ENCODE data around the gene GPATCH1. TPM values are rescaled to one million over a fixed set of nuclear protein-coding genes. Genes with fewer than 3 reads are reported as not detected.

The GPATCH1 gene
- total RNA-seq, 8 experiments from 2014 or later: 5.9 to 11.1 (median 9.2) TPM

GRCh38 chr19:33048806-33049676, 31.9 kb upstream of the GPATCH1 start:
- in situ Hi-C loops (cut with MboI; ENCODE audit: low pct_unique_long_range_greater_than_20kb in 2 of 9, low sequenced_read_pairs in 9 of 9, unreplicated experiment in 9 of 9): no loop called here
- Histone ChIP-seq H3K4me3 (no peak overlapping the region), H3K27ac (no peak overlapping the region), H3K4me1 (replicated peaks in 1 of 2) (no peaks in the 10 kb centered on the region)
- 45 to 96% (median 88%) methylated on average over 1 to 10 of the region's 15 CpGs; no CpG with 5 or more reads in 1 of the 10 experiments for WGBS, 10 experiments
- ATAC-seq (replicated peaks in 6 of 8): no peak

- in situ Hi-C loops (cut with MboI; ENCODE audit: low pct_unique_long_range_greater_than_20kb in 2 of 9, low sequenced_read_pairs in 9 of 9, unreplicated experiment in 9 of 9): no loop called here
- ATAC-seq (replicated peaks in 6 of 8): no peak
- Histone ChIP-seq H3K27ac (no peak overlapping the region), H3K4me1 (replicated peaks in 1 of 2) (no peaks in the 10 kb centered on the region), H3K4me3 (no peak overlapping the region)
- WGBS, 10 experiments: 83 to 100% (median 100%) methylated on average over 1 to 2 of the region's 3 CpGs
Observed at GRCh38 chr19:33050110-33050509, 30.9 kb upstream of the GPATCH1 start.

GRCh38 chr19:33052352-33052972, 28.5 kb upstream of the GPATCH1 start:
- WGBS, 10 experiments: 44 to 100% (median 85%) methylated on average over 1 to 6 of the region's 8 CpGs; no CpG with 5 or more reads in 2 of the 10 experiments
- H3K4me3 ChIP-seq: no peak overlapping the region
- H3K4me1 ChIP-seq (replicated peaks in 1 of 2): no peaks in the 10 kb centered on the region
- no peak overlapping the region for H3K27ac ChIP-seq
- in situ Hi-C loops (cut with MboI; ENCODE audit: low pct_unique_long_range_greater_than_20kb in 2 of 9, low sequenced_read_pairs in 9 of 9, unreplicated experiment in 9 of 9): no loop called here
- peak in 3 of 8 experiments; percentile 23 to 34 (median 25) for ATAC-seq (replicated peaks in 6 of 8)

GRCh38 chr19:33054623-33055022, 26.4 kb upstream of the GPATCH1 start:
- WGBS, 10 experiments: 80 to 100% (median 93%) methylated on average over 2 to 5 of the region's 8 CpGs; no CpG with 5 or more reads in 4 of the 10 experiments
- no peak overlapping the region for H3K4me3 ChIP-seq
- no peak for ATAC-seq (replicated peaks in 6 of 8)
- H3K27ac ChIP-seq: no peak overlapping the region
- peaks cover 3 to 4% of the 10 kb centered on the region in 2 donors for H3K4me1 ChIP-seq (replicated peaks in 1 of 2)
- in situ Hi-C loops (cut with MboI; ENCODE audit: low pct_unique_long_range_greater_than_20kb in 2 of 9, low sequenced_read_pairs in 9 of 9, unreplicated experiment in 9 of 9): no loop called here

- in situ Hi-C loops (cut with MboI; ENCODE audit: low pct_unique_long_range_greater_than_20kb in 2 of 9, low sequenced_read_pairs in 9 of 9, unreplicated experiment in 9 of 9): no loop called here
- no peak overlapping the region for H3K27ac ChIP-seq
- no peak overlapping the region for H3K4me3 ChIP-seq
- ATAC-seq (replicated peaks in 6 of 8): peak in 4 of 8 experiments; percentile 12 to 61 (median 36)
- WGBS, 10 experiments: 0 to 86% (median 10%) methylated on average over 1 to 2 of the region's 2 CpGs; no CpG with 5 or more reads in 4 of the 10 experiments
- H3K4me1 ChIP-seq (replicated peaks in 1 of 2): peaks cover 3 to 4% of the 10 kb centered on the region in 2 donors
Observed at GRCh38 chr19:33055718-33056117, 25.3 kb upstream of the GPATCH1 start.

- 70 to 100% (median 87%) methylated on average over 1 to 4 of the region's 5 CpGs; no CpG with 5 or more reads in 3 of the 10 experiments for WGBS, 10 experiments
- no peak for ATAC-seq (replicated peaks in 6 of 8)
- Histone ChIP-seq H3K27ac (no peak overlapping the region), H3K4me3 (no peak overlapping the region), H3K4me1 (replicated peaks in 1 of 2) (peaks cover 4 to 8% of the 10 kb centered on the region in 2 donors)
- in situ Hi-C loops (cut with MboI; ENCODE audit: low pct_unique_long_range_greater_than_20kb in 2 of 9, low sequenced_read_pairs in 9 of 9, unreplicated experiment in 9 of 9): no loop called here
Observed at GRCh38 chr19:33060586-33060985, 20.4 kb upstream of the GPATCH1 start.

GRCh38 chr19:33062902-33063301, 18.1 kb upstream of the GPATCH1 start:
- H3K4me3 ChIP-seq: peak overlapping the region in 3 of 5 donors; percentile 69 to 90 (median 90)
- ATAC-seq (replicated peaks in 6 of 8): no peak
- no peak overlapping the region for H3K27ac ChIP-seq
- in situ Hi-C loops (cut with MboI; ENCODE audit: low pct_unique_long_range_greater_than_20kb in 2 of 9, low sequenced_read_pairs in 9 of 9, unreplicated experiment in 9 of 9): no loop called here
- WGBS, 10 experiments: 38 to 77% (median 60%) methylated on average over 1 to 5 of the region's 5 CpGs; no CpG with 5 or more reads in 5 of the 10 experiments
- peaks cover 4 to 8% of the 10 kb centered on the region in 2 donors for H3K4me1 ChIP-seq (replicated peaks in 1 of 2)

- Histone ChIP-seq H3K4me1 (replicated peaks in 1 of 2) (peaks cover 1 to 7% of the 10 kb centered on the region in 2 donors), H3K4me3 (peak overlapping the region; percentile 69 to 90 (median 88)), H3K27ac (no peak overlapping the region)
- 0 to 60% (median 16%) methylated on average over 1 to 6 of the region's 7 CpGs; no CpG with 5 or more reads in 2 of the 10 experiments for WGBS, 10 experiments
- peak in 3 of 8 experiments; percentile 3 to 63 (median 26) for ATAC-seq (replicated peaks in 6 of 8)
- in situ Hi-C loops (cut with MboI; ENCODE audit: low pct_unique_long_range_greater_than_20kb in 2 of 9, low sequenced_read_pairs in 9 of 9, unreplicated experiment in 9 of 9): no loop called here
Observed at GRCh38 chr19:33063356-33063752, 17.6 kb upstream of the GPATCH1 start.

- ATAC-seq (replicated peaks in 6 of 8): peak in 3 of 8 experiments; percentile 9 to 37 (median 10)
Observed at GRCh38 chr19:33063753-33064457, 17.1 kb upstream of the GPATCH1 start.

GRCh38 chr19:33064458-33064791, 16.6 kb upstream of the GPATCH1 start:
- in situ Hi-C loops (cut with MboI; ENCODE audit: low pct_unique_long_range_greater_than_20kb in 2 of 9, low sequenced_read_pairs in 9 of 9, unreplicated experiment in 9 of 9): no loop called here
- Histone ChIP-seq H3K27ac (peak overlapping the region in 1 of 2 donors; percentile 39), H3K4me3 (peak overlapping the region; percentile 69 to 90 (median 88)), H3K4me1 (replicated peaks in 1 of 2) (peaks cover 0 to 5% of the 10 kb centered on the region in 2 donors)
- ATAC-seq (replicated peaks in 6 of 8): peak; percentile 20 to 83 (median 74)
- 0% methylated on average over 4 of the region's 35 CpGs; no CpG with 5 or more reads in 9 of the 10 experiments for WGBS, 10 experiments

More at GRCh38 chr19:33063753-33064457, 17.1 kb upstream of the GPATCH1 start:
- 0 to 51% (median 10%) methylated on average over 1 to 7 of the region's 56 CpGs; no CpG with 5 or more reads in 6 of the 10 experiments for WGBS, 10 experiments
- Histone ChIP-seq H3K4me3 (peak overlapping the region; percentile 69 to 90 (median 88)), H3K4me1 (replicated peaks in 1 of 2) (peaks cover 0 to 5% of the 10 kb centered on the region in 2 donors), H3K27ac (peak overlapping the region in 1 of 2 donors; percentile 15)
- in situ Hi-C loops (cut with MboI; ENCODE audit: low pct_unique_long_range_greater_than_20kb in 2 of 9, low sequenced_read_pairs in 9 of 9, unreplicated experiment in 9 of 9): no loop called here

- in situ Hi-C loops (cut with MboI; ENCODE audit: low pct_unique_long_range_greater_than_20kb in 2 of 9, low sequenced_read_pairs in 9 of 9, unreplicated experiment in 9 of 9): no loop called here
- Histone ChIP-seq H3K4me3 (peak within 1 kb of the TSS; percentile 69 to 90 (median 88)), H3K4me1 (replicated peaks in 1 of 2) (peaks cover 0 to 5% of the 10 kb centered on the region in 2 donors), H3K27ac (peak within 1 kb of the TSS in 1 of 2 donors; percentile 39)
- 0 to 40% methylated on average over 1 to 3 of the region's 86 CpGs; no CpG with 5 or more reads in 8 of the 10 experiments for WGBS, 10 experiments
- ATAC-seq (replicated peaks in 6 of 8): peak; percentile 84 to 92 (median 88)
Observed at GRCh38 chr19:33064792-33065550, 16.0 kb upstream of the GPATCH1 start, which contains the start of gene RHPN2. Gene RHPN2 (minus strand): TSS chr19:33064888. CDS start chr19:33064852, 36 bp downstream.

GRCh38 chr19:33066543-33066942, 14.4 kb upstream of the GPATCH1 start:
- 67 to 100% (median 90%) methylated on average over 1 to 7 of the region's 18 CpGs; no CpG with 5 or more reads in 6 of the 10 experiments for WGBS, 10 experiments

More at GRCh38 chr19:33066543-33066942, 14.4 kb upstream of the GPATCH1 start:
- no peak for ATAC-seq (replicated peaks in 6 of 8)
- in situ Hi-C loops (cut with MboI; ENCODE audit: low pct_unique_long_range_greater_than_20kb in 2 of 9, low sequenced_read_pairs in 9 of 9, unreplicated experiment in 9 of 9): no loop called here
- no peak overlapping the region for H3K27ac ChIP-seq
- H3K4me3 ChIP-seq: no peak overlapping the region
- peaks cover 0 to 5% of the 10 kb centered on the region in 2 donors for H3K4me1 ChIP-seq (replicated peaks in 1 of 2)
